ENCODE measurements around the gene CCDC85C. TPM values are rescaled to one million over a fixed set of nuclear protein-coding genes. Genes with fewer than 3 reads are reported as not detected.

Gene CCDC85C
- total RNA-seq, 1 experiment from 2014 or later, result 33.2 TPM

DNA sequence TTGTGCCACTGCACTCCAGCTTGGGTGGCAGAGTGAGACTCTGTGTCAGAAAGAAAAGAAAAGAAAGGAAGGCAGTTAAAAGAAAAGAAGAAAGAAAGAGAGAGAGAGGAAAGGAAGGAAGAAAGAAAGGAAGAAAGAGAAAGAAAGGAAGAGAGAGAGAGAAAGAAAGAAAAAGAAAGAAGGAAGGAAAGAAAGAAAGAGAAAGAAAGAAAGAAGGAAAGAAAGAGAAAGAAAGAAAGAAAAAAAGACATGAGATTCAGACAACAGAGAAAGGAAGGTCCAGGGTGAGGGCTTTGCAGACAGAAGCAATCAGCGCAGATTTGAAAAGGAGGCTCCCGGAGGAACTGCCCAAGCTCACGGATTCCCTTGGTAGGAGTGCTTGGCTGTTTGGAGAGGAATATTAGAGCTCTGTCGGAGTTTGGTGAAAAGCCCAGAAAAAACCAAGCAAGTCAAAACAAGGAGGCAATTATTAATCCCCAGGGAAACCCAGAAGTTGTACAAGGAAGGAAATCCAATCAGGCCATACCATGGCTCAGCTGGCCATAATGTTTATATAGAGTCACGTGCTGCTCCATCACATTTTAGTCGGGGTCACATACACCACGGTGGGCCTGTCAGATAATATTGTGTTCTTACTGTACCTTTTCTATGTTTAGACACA lies 11.6 kb upstream of the CCDC85C start:
- H3K4ac ChIP-seq (ENCODE audit: low read depth, low read length), result no peak overlapping the region
- no peaks in the 10 kb centered on the region for H3K4me1 ChIP-seq (ENCODE audit: insufficient read depth, low read length)
- WGBS (ENCODE audit: extremely low coverage, insufficient read length, low lambda C conversion rate), result no CpG with 5 or more reads among the region's 7 CpGs
- H3K4me2 ChIP-seq (ENCODE audit: insufficient read depth, insufficient read length, low read length), result no peak overlapping the region
- H3K56ac ChIP-seq (ENCODE audit: insufficient read length, low read depth, low read length), result no peak overlapping the region
- H2BK15ac ChIP-seq (ENCODE audit: low read depth, low read length), result no peak overlapping the region
- H2BK5ac ChIP-seq (ENCODE audit: insufficient read length, low read length), result no peak overlapping the region
- no peak overlapping the region for H3T11ph ChIP-seq (ENCODE audit: low read length)
- no peak overlapping the region for H2BK12ac ChIP-seq (ENCODE audit: insufficient read length, low read depth, low read length)
- no peak overlapping the region for H3K9ac ChIP-seq (ENCODE audit: extremely low read depth, insufficient read length, low read length)
- no peak overlapping the region for H3K4me3 Mint-ChIP-seq
- peaks cover 13 to 18% of the 10 kb centered on the region in 2 experiments for H3K4me1 Mint-ChIP-seq
- H4K20me1 ChIP-seq (ENCODE audit: control insufficient read depth, insufficient read depth, insufficient read length), result no peaks in the 10 kb centered on the region
- TF ChIP-seq, protein P1, sequence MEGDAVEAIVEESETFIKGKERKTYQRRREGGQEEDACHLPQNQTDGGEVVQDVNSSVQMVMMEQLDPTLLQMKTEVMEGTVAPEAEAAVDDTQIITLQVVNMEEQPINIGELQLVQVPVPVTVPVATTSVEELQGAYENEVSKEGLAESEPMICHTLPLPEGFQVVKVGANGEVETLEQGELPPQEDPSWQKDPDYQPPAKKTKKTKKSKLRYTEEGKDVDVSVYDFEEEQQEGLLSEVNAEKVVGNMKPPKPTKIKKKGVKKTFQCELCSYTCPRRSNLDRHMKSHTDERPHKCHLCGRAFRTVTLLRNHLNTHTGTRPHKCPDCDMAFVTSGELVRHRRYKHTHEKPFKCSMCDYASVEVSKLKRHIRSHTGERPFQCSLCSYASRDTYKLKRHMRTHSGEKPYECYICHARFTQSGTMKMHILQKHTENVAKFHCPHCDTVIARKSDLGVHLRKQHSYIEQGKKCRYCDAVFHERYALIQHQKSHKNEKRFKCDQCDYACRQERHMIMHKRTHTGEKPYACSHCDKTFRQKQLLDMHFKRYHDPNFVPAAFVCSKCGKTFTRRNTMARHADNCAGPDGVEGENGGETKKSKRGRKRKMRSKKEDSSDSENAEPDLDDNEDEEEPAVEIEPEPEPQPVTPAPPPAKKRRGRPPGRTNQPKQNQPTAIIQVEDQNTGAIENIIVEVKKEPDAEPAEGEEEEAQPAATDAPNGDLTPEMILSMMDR (conservative IDR thresholded peaks at IDR 0.05), result no peak
- no peak overlapping the region for H4K8ac ChIP-seq (replicated peaks; ENCODE audit: insufficient read length, low read depth, low read length)
- no peak overlapping the region for H3K27ac ChIP-seq (ENCODE audit: insufficient read length, low read depth, low read length)
- no peaks in the 10 kb centered on the region for H3K23me2 ChIP-seq (ENCODE audit: insufficient read length, low read depth, low read length, poor library complexity, severe bottlenecking)
- no peak overlapping the region for H2BK120ac ChIP-seq (ENCODE audit: low read depth, low read length, poor library complexity, severe bottlenecking)
- no peak overlapping the region for H4K5ac ChIP-seq (ENCODE audit: insufficient read length, low read depth, low read length)
- H3K27ac Mint-ChIP-seq, result no peak overlapping the region
- H3K27me3 ChIP-seq (ENCODE audit: insufficient read depth, low read length), result no peaks in the 10 kb centered on the region
- H3K36me3 Mint-ChIP-seq (ENCODE audit: insufficient read depth in 1 of 3, low read depth in 3 of 3), result no peaks in the 10 kb centered on the region
- no peak overlapping the region for H3K18ac ChIP-seq (ENCODE audit: insufficient read length, low read depth, low read length)
- no peak overlapping the region for H2BK20ac ChIP-seq (ENCODE audit: low read depth, low read length, poor library complexity, severe bottlenecking)
- peaks cover 15% of the 10 kb centered on the region for H3K27me3 Mint-ChIP-seq (ENCODE audit: low read depth)
- no peak overlapping the region for H3K14ac ChIP-seq (ENCODE audit: insufficient read depth, low read length)
- H3K9me3 ChIP-seq (ENCODE audit: control insufficient read depth, low read depth, low read length), result no peaks in the 10 kb centered on the region
- no peak overlapping the region for H4K91ac ChIP-seq (ENCODE audit: insufficient read length, low read depth, low read length)
- H2AK5ac ChIP-seq (ENCODE audit: insufficient read length, low read length), result no peak overlapping the region
- H3K79me2 ChIP-seq (ENCODE audit: insufficient read depth, low read length), result no peaks in the 10 kb centered on the region
- no peak for DNase-seq
- no peaks in the 10 kb centered on the region for H3K9me3 Mint-ChIP-seq
- no peak overlapping the region for H3K23ac ChIP-seq (ENCODE audit: insufficient read length, low read depth, low read length)
- no peaks in the 10 kb centered on the region for H3K79me1 ChIP-seq (ENCODE audit: insufficient read depth, low read depth, low read length, poor library complexity, severe bottlenecking)
- H2AFZ ChIP-seq (ENCODE audit: low read length), result no peak overlapping the region
